Neural cell (in vitro differentiated cells): ENCODE measurements around the gene SGTA. TPM values are rescaled to one million over a fixed set of nuclear protein-coding genes. Genes with fewer than 3 reads are reported as not detected.

Source experiments
- H2AFZ ChIP-seq: fragments of 200-600, 300-800 bp; sonication (generic), shearing (Covaris generic); 2 replicates; pipeline ENCODE4 v1.6.0; 2014; ENCODE audit warnings: low read depth, mild to moderate bottlenecking, antibody characterized with exemption, low read length, moderate library complexity
- H3F3A ChIP-seq: fragments of 200-600 bp; shearing (Covaris generic); 2 replicates; pipeline ENCODE4 v1.6.1; 2016; ENCODE audit warnings: mild to moderate bottlenecking, moderate library complexity, mixed read lengths, antibody characterized with exemption, low read length; ENCODE audit not compliant: insufficient read depth, poor library complexity, severe bottlenecking
- H3K27ac ChIP-seq: fragments of 200-600, 300-800 bp; sonication (generic), shearing (Covaris generic); 2 replicates; pipeline ENCODE4 v1.5.1; 2014; ENCODE audit warnings: mild to moderate bottlenecking, low read length, moderate library complexity
- H3K27me3 ChIP-seq: fragments of 300-800, 200-600 bp; sonication (generic), shearing (Covaris generic); 2 replicates; pipeline ENCODE4 v1.6.0; 2014; ENCODE audit warnings: mild to moderate bottlenecking, low read depth, low read length, moderate library complexity; ENCODE audit not compliant: insufficient read depth
- H3K36me3 ChIP-seq: fragments of 300-800, 200-600 bp; sonication (generic), shearing (Covaris generic); 2 replicates; pipeline ENCODE4 v1.5.1; 2014; ENCODE audit warnings: mild to moderate bottlenecking, antibody characterized with exemption, low read length, moderate library complexity; ENCODE audit not compliant: insufficient read depth
- H3K4me2 ChIP-seq: fragments of 300-800, 200-600 bp; sonication (generic), shearing (Covaris generic); 2 replicates; pipeline ENCODE4 v1.6.0; 2014; ENCODE audit warnings: mild to moderate bottlenecking, low read length
- H3K4me3 ChIP-seq: fragments of 300-800, 200-600 bp; sonication (generic), shearing (Covaris generic); 2 replicates; pipeline ENCODE4 v1.5.1; 2014; ENCODE audit warnings: mild to moderate bottlenecking, low read length, moderate library complexity
- H3K79me2 ChIP-seq: fragments of 200-600 bp; shearing (Covaris generic); replicated peaks from 2 replicates; pipeline ENCODE4 v1.6.0; 2014; ENCODE audit warnings: mild to moderate bottlenecking, low read length, moderate library complexity; ENCODE audit not compliant: insufficient read depth
- H3K9ac ChIP-seq: fragments of 300-800, 200-600 bp; sonication (generic), shearing (Covaris generic); 2 replicates; pipeline ENCODE4 v1.6.1; 2016; ENCODE audit warnings: mild to moderate bottlenecking, low read length, mixed read lengths
- H3K9me2 ChIP-seq: fragments of 200-600 bp; shearing (Covaris generic); 2 replicates; pipeline ENCODE4 v1.6.1; 2016; ENCODE audit warnings: mild to moderate bottlenecking, low read length, mixed read lengths; ENCODE audit not compliant: insufficient read depth
- H3K9me3 ChIP-seq: fragments of 200-600, 300-800 bp; sonication (generic), shearing (Covaris generic); 2 replicates; pipeline ENCODE4 v1.6.1; 2016; ENCODE audit warnings: mild to moderate bottlenecking, mixed run types, low read length, moderate library complexity, mixed read lengths
- H4K20me1 ChIP-seq: fragments of 200-600 bp; shearing (Covaris generic); 2 replicates; pipeline ENCODE4 v1.6.1; 2016; ENCODE audit warnings: mild to moderate bottlenecking, mixed run types; ENCODE audit not compliant: insufficient read depth
- EP300 ChIP-seq: fragments of 450-650 bp; conservative IDR thresholded peaks from 2 replicates; pipeline ENCODE4 v1.6.1; 2014; ENCODE audit warnings: antibody characterized with exemption, mild to moderate bottlenecking, moderate library complexity; ENCODE audit not compliant: poor library complexity, severe bottlenecking
- EZH2 ChIP-seq: fragments of 200-600, 300-800 bp; shearing (Covaris generic), sonication (generic); IDR thresholded peaks from 2 replicates; pipeline ENCODE4 v1.6.1; 2014; ENCODE audit warnings: antibody characterized with exemption, low read length, borderline replicate concordance, mild to moderate bottlenecking; ENCODE audit not compliant: insufficient read depth, poor library complexity, severe bottlenecking
- MXI1 ChIP-seq: fragments of 450-650 bp; conservative IDR thresholded peaks from 2 replicates; pipeline ENCODE4 v1.6.1; 2014; ENCODE audit warnings: antibody characterized with exemption, mild to moderate bottlenecking; ENCODE audit not compliant: poor library complexity, severe bottlenecking
- POLR2AphosphoS5 ChIP-seq: IDR thresholded peaks from 2 replicates; pipeline ENCODE4 v1.6.1; 2012
- RAD21 ChIP-seq: fragments of 450-650 bp; conservative IDR thresholded peaks from 2 replicates; pipeline ENCODE4 v1.6.1; 2014; ENCODE audit warnings: antibody characterized with exemption, mild to moderate bottlenecking, moderate library complexity
- REST ChIP-seq: IDR thresholded peaks from 2 replicates; pipeline ENCODE4 v1.6.1; 2012; ENCODE audit warnings: borderline replicate concordance
- SMC3 ChIP-seq: fragments of 450-650 bp; conservative IDR thresholded peaks from 2 replicates; pipeline ENCODE4 v1.6.1; 2014; ENCODE audit warnings: antibody characterized with exemption, mild to moderate bottlenecking, moderate library complexity; ENCODE audit not compliant: poor library complexity
- TAF1 ChIP-seq: IDR thresholded peaks from 2 replicates; pipeline ENCODE4 v1.6.1; 2012; ENCODE audit warnings: low read depth
- polyA plus RNA-seq: library from polyadenylated mRNA; depleted of rRNA; stranded (reverse); fragments of >200 nt; gene quantifications from 2 replicates; pipeline ENCODE4 v1.2.3, GENCODE V29; 2014
- TF ChIP-seq, protein P1 (sequence below): fragments of 450-650 bp; IDR thresholded peaks from 2 replicates; pipeline ENCODE4 v1.5.1; 2014; ENCODE audit warnings: antibody characterized with exemption, mild to moderate bottlenecking, moderate library complexity; ENCODE audit not compliant: poor library complexity, severe bottlenecking

The SGTA gene
- polyA plus RNA-seq, 1 donor from 2014 or later = 80.6 TPM

DNA sequence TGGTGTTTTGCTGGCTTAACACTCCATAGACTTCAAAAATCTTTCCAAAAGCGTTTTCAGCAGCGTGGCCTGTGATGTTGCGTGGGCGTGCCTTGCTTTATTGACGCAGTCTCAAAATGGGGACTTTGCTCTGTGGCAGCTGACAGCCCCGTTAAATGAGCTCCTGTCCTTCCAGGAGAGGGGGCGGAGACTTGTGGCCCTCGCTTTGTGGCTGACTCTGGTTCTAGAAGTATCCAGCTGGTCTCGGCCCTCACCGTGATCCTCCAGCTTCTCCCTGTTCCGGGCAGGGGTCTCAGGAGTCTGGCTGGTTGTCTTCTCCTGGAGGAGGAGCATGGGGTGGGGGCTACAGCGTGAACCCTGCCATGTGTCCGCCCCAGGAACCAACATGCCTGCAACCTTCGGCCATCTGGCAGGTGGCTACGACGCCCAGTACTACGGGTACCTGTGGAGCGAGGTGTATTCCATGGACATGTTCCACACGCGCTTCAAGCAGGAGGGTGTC lies 28.2 kb upstream of the SGTA start:
- Histone ChIP-seq H3K9me2 (no peaks in the 10 kb centered on the region), H4K20me1 (no peaks in the 10 kb centered on the region), H3K79me2 (no peaks in the 10 kb centered on the region), H2AFZ (no peak overlapping the region), H3K27ac (no peak overlapping the region), H3K27me3 (no peaks in the 10 kb centered on the region), H3F3A (no peaks in the 10 kb centered on the region), H3K9me3 (no peaks in the 10 kb centered on the region), H3K4me2 (no peak overlapping the region), H3K4me3 (no peak overlapping the region), H3K36me3 (no peaks in the 10 kb centered on the region), H3K9ac (no peak overlapping the region)
- TF ChIP-seq MXI1 = no peak
- no peak for TF ChIP-seq SMC3
- TF ChIP-seq RAD21 = no peak
- TF ChIP-seq POLR2AphosphoS5 = no peak
- TF ChIP-seq TAF1 = no peak
- TF ChIP-seq REST = no peak
- TF ChIP-seq, protein P1, sequence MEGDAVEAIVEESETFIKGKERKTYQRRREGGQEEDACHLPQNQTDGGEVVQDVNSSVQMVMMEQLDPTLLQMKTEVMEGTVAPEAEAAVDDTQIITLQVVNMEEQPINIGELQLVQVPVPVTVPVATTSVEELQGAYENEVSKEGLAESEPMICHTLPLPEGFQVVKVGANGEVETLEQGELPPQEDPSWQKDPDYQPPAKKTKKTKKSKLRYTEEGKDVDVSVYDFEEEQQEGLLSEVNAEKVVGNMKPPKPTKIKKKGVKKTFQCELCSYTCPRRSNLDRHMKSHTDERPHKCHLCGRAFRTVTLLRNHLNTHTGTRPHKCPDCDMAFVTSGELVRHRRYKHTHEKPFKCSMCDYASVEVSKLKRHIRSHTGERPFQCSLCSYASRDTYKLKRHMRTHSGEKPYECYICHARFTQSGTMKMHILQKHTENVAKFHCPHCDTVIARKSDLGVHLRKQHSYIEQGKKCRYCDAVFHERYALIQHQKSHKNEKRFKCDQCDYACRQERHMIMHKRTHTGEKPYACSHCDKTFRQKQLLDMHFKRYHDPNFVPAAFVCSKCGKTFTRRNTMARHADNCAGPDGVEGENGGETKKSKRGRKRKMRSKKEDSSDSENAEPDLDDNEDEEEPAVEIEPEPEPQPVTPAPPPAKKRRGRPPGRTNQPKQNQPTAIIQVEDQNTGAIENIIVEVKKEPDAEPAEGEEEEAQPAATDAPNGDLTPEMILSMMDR = no peak
- TF ChIP-seq EP300 = no peak
- no peak for TF ChIP-seq EZH2

GRCh38 chr19:2810141-2811091 lies 27.3 kb upstream of the SGTA start:
- H3K36me3 ChIP-seq = no peaks in the 10 kb centered on the region
- no peaks in the 10 kb centered on the region for H3K9me2 ChIP-seq
- H3K9ac ChIP-seq = no peak overlapping the region
- no peaks in the 10 kb centered on the region for H3K27me3 ChIP-seq
- no peaks in the 10 kb centered on the region for H3F3A ChIP-seq
- H3K4me3 ChIP-seq = no peak overlapping the region
- no peak overlapping the region for H2AFZ ChIP-seq
- H3K4me2 ChIP-seq = no peak overlapping the region
- no peaks in the 10 kb centered on the region for H3K79me2 ChIP-seq
- no peaks in the 10 kb centered on the region for H3K9me3 ChIP-seq
- H4K20me1 ChIP-seq = no peaks in the 10 kb centered on the region
- H3K27ac ChIP-seq = no peak overlapping the region
- TF ChIP-seq REST = no peak
- TF ChIP-seq EZH2 = no peak
- no peak for TF ChIP-seq RAD21
- no peak for TF ChIP-seq TAF1
